ENCODE results near the gene PPP4R2. TPM values are rescaled to one million over a fixed set of nuclear protein-coding genes. Genes with fewer than 3 reads are reported as not detected.

Gene PPP4R2

DNA sequence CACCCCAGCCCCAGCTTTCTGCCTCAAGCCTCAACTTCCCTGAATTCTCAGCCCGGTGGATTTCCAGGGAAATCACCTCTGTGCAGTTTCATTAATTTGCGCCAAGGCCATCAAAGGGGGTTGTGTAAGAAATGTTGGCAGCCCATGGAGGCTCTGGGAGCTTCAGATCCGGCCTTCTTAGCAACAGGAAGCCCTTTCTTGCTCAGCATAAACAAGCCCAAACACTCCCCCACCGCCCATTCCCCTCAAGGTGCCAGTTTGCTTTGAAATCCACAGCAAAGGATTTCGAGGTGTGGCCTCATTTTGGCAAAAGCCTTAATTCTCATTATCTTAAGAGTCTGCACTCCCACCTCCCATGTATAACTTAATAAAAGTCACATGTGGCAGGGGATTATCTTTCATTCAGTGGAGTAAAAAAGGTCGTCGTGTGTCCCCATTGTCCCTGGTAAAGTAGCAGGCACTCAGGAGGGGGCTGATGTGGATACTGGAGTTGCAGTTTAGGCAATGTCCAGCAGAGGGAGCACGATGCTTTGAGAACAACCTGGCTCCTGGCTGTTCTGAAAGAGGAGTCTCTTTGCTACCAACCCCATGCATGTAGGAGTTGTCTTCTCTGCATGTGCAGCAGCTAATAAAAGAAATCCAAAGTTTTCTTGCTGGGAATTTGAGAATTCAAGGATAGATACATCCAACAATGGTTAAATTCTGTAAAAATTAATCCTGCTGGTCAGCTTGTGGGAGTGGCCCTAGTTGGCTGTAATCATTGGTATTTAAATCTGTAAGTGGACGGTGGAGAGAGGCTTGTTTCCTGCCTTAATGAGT lies 104.3 kb downstream of the PPP4R2 start:
- no peaks in the 10 kb centered on the region for H3K36me3 ChIP-seq (ENCODE audit: insufficient read depth, low read length)
- H3K4me3 ChIP-seq (ENCODE audit: low read length), result no peak overlapping the region
- no peaks in the 10 kb centered on the region for H3K9me3 ChIP-seq (replicated peaks; ENCODE audit: low read length)
- no peaks in the 10 kb centered on the region for H3K4me1 ChIP-seq (ENCODE audit: control insufficient read depth, insufficient read depth, low read length)
- no peak overlapping the region for H3K4me2 ChIP-seq (ENCODE audit: low read length)
- no peak overlapping the region for H3K9ac ChIP-seq (ENCODE audit: low read depth, low read length)
- H3K27me3 ChIP-seq (ENCODE audit: control insufficient read depth, insufficient read depth, low read length), result no peaks in the 10 kb centered on the region

DNA sequence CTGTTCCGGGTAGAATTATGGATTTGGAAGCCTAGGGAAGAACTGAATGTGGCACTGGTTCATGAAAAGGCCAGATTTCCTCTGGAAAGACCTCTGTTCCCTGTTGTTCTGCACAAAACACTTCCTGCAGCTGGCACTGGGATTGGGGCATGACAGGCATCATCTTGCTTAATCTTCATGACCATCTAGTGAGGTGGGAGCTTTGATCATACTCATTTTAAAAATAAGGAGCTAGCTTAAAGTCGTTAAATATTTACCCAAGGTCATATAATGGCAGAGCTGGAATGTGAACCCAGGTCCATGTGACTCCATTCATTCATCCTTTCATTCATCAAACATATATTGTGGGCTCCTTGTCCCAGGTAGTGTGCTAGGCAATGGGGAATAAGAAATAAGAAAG lies 105.3 kb downstream of the PPP4R2 start:
- Histone ChIP-seq H3K4me1 (ENCODE audit: control insufficient read depth, insufficient read depth, low read length) (no peaks in the 10 kb centered on the region), H3K4me3 (ENCODE audit: low read length) (no peak overlapping the region), H3K9ac (ENCODE audit: low read depth, low read length) (no peak overlapping the region), H3K27me3 (ENCODE audit: control insufficient read depth, insufficient read depth, low read length) (no peaks in the 10 kb centered on the region), H3K36me3 (ENCODE audit: insufficient read depth, low read length) (no peaks in the 10 kb centered on the region), H3K4me2 (ENCODE audit: low read length) (no peak overlapping the region), H3K9me3 (replicated peaks; ENCODE audit: low read length) (no peaks in the 10 kb centered on the region)

DNA sequence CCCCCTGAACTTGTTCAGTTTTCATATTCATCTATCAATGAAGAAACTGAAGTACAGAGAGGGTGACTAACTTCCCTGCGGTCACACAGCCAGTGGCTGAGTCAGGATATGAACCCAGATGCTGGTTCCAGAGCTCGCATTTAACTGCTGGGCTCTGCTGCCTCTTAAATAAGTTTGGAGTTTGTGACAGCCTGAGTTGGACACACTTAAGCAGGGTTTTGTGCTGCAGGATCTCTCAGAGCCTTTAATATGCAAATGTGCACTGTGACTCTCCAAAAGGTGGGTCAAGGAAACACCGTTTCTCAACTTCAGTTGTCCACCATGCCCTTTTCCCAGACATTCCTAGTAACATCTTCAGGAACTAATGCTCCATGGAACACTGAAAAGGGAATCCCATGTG lies 110.6 kb downstream of the PPP4R2 start:
- Histone ChIP-seq H3K9me3 (replicated peaks; ENCODE audit: low read length) (no peaks in the 10 kb centered on the region), H3K27me3 (ENCODE audit: control insufficient read depth, insufficient read depth, low read length) (peaks cover 7% of the 10 kb centered on the region), H3K36me3 (ENCODE audit: insufficient read depth, low read length) (no peaks in the 10 kb centered on the region), H3K4me3 (ENCODE audit: low read length) (no peak overlapping the region), H3K4me2 (ENCODE audit: low read length) (no peak overlapping the region), H3K9ac (ENCODE audit: low read depth, low read length) (no peak overlapping the region), H3K4me1 (ENCODE audit: control insufficient read depth, insufficient read depth, low read length) (no peaks in the 10 kb centered on the region)

DNA sequence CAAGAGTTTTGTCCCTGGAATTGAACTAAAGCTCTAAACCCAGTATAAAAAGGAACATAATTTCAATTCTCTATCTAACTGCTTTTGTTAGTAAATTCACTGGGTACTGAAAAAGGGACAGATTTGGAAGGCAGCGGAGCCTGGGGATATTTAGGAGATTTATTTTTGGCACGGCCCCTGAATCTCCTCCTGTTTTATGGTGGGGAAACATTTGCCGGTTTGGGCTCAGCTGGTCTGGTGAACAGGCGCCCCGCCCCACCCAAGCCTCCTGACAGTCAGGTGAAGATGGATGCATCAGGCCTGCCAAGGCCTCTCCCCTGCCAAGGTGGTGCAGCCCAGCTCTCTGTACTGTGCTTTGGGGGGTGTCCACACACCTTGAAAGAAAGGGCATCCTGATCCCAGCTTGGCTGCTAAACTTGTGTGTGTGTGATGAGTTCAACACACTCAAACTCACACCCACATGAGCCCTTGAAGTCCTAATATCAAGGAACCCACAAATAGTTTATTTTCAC lies 111.1 kb downstream of the PPP4R2 start:
- H3K4me2 ChIP-seq (ENCODE audit: low read length), result no peak overlapping the region
- H3K4me3 ChIP-seq (ENCODE audit: low read length), result no peak overlapping the region
- no peaks in the 10 kb centered on the region for H3K9me3 ChIP-seq (replicated peaks; ENCODE audit: low read length)
- H3K36me3 ChIP-seq (ENCODE audit: insufficient read depth, low read length), result no peaks in the 10 kb centered on the region
- no peak overlapping the region for H3K9ac ChIP-seq (ENCODE audit: low read depth, low read length)
- no peaks in the 10 kb centered on the region for H3K4me1 ChIP-seq (ENCODE audit: control insufficient read depth, insufficient read depth, low read length)
- H3K27me3 ChIP-seq (ENCODE audit: control insufficient read depth, insufficient read depth, low read length), result peaks cover 7% of the 10 kb centered on the region

DNA sequence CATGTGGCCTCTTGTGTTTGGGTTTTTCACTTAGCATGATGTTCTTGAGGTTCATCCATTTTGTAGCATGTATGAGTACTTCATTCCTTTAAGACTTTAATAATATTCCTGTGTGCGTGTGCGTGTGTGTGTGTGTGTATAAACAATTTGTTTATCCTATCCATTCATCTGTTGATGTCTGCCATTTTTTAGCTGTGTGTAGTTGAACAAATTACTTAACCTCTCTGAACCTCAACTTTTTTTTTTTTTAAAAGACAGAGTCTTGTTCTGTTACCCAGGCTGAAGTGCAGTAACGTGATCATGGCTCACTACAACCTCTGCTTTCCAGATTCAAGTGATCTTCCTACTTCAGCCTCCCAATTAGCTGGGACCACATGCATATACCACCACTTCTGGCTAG lies 112.1 kb downstream of the PPP4R2 start:
- no peak overlapping the region for H3K9ac ChIP-seq (ENCODE audit: low read depth, low read length)
- no peak overlapping the region for H3K4me2 ChIP-seq (ENCODE audit: low read length)
- no peaks in the 10 kb centered on the region for H3K4me1 ChIP-seq (ENCODE audit: control insufficient read depth, insufficient read depth, low read length)
- no peaks in the 10 kb centered on the region for H3K9me3 ChIP-seq (replicated peaks; ENCODE audit: low read length)
- no peak overlapping the region for H3K4me3 ChIP-seq (ENCODE audit: low read length)
- H3K36me3 ChIP-seq (ENCODE audit: insufficient read depth, low read length), result no peaks in the 10 kb centered on the region
- H3K27me3 ChIP-seq (ENCODE audit: control insufficient read depth, insufficient read depth, low read length), result peaks cover 7% of the 10 kb centered on the region

DNA sequence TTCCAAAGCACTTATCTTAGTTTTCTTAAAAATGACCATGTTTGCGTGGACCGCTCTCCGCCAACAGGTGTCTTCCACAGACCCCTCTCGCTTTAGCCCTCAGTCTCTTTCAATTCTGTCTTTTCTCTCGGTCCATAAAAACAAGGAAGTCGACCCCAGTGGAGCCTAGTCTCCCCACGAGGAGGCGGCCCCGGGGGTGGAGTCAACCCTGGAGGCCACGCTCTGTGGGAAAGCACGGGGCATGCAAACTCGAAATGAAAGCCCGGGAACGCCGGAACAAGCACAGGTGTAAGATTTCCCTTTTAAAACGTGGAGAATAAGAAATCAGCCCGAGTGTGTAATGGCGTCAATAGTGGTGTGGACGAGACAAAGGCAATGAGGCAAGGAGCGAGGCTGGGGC lies 113.9 kb downstream of the PPP4R2 start:
- no peaks in the 10 kb centered on the region for H3K36me3 ChIP-seq (ENCODE audit: insufficient read depth, low read length)

DNA sequence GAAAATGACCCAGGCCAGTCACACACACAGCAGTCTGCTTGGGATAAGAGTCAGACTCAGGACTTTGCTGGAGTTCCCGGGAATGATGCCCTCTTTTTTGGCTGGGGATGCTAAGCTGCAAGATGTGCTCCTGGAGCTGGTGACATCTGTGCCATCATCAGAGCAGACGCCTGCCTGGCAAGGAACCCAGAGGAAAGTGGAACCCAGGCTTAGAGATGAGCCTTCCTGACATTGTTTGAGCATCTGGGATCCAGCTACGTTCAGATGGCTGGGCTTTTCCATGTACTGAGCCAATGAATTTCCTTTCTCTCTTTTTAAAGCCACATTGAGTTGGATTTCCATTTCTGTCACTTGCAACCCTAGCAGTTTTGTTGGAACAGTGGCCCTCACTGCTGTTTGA lies 118.1 kb downstream of the PPP4R2 start:
- no peak overlapping the region for H3K4me2 ChIP-seq (ENCODE audit: low read length)
- H3K9me3 ChIP-seq (replicated peaks; ENCODE audit: low read length), result no peaks in the 10 kb centered on the region
- no peaks in the 10 kb centered on the region for H3K36me3 ChIP-seq (ENCODE audit: insufficient read depth, low read length)
- no peak overlapping the region for H3K4me3 ChIP-seq (ENCODE audit: low read length)
- H3K4me1 ChIP-seq (ENCODE audit: control insufficient read depth, insufficient read depth, low read length), result no peaks in the 10 kb centered on the region
- no peak overlapping the region for H3K9ac ChIP-seq (ENCODE audit: low read depth, low read length)
- peaks cover 3% of the 10 kb centered on the region for H3K27me3 ChIP-seq (ENCODE audit: control insufficient read depth, insufficient read depth, low read length)

More for the DNA sequence above, 113.9 kb downstream of the PPP4R2 start:
- Histone ChIP-seq H3K9ac (ENCODE audit: low read depth, low read length) (no peak overlapping the region), H3K4me2 (ENCODE audit: low read length) (no peak overlapping the region), H3K4me3 (ENCODE audit: low read length) (no peak overlapping the region), H3K9me3 (replicated peaks; ENCODE audit: low read length) (no peaks in the 10 kb centered on the region), H3K27me3 (ENCODE audit: control insufficient read depth, insufficient read depth, low read length) (peaks cover 7% of the 10 kb centered on the region), H3K4me1 (ENCODE audit: control insufficient read depth, insufficient read depth, low read length) (no peaks in the 10 kb centered on the region)

DNA sequence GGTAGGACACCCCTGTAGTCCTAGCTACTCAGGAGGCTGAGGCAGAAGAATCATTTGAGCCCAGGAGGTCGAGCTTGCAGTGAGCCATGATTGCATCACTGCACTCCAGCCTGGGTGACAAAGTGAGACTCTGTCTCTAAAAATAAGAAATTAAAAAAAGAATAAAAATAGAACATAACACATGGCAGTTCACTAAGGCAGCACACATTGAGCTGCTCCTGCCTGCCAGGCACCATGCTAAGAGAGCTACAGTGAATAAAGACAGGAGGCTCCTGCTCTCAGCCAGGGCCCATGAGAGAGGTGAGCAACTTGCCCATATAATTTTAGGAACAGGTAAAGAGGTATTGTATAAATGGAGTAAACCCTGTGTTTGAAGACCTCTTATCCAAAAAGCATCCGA lies 119.2 kb downstream of the PPP4R2 start:
- H3K27me3 ChIP-seq (ENCODE audit: control insufficient read depth, insufficient read depth, low read length), result no peaks in the 10 kb centered on the region
- no peak overlapping the region for H3K4me2 ChIP-seq (ENCODE audit: low read length)
- H3K9me3 ChIP-seq (replicated peaks; ENCODE audit: low read length), result no peaks in the 10 kb centered on the region
- H3K9ac ChIP-seq (ENCODE audit: low read depth, low read length), result no peak overlapping the region
- no peaks in the 10 kb centered on the region for H3K36me3 ChIP-seq (ENCODE audit: insufficient read depth, low read length)
- no peak overlapping the region for H3K4me3 ChIP-seq (ENCODE audit: low read length)
- no peaks in the 10 kb centered on the region for H3K4me1 ChIP-seq (ENCODE audit: control insufficient read depth, insufficient read depth, low read length)

Small RNAs within 50 kb of the gene (small RNA-seq; reads per million reads assigned to genes)
- 29.4 reads per million, percentile 95 among the genes with 10 or more reads in this experiment for gene RNU2-64P
- gene RNU6-557P, result not detected
- 0.28 reads per million for gene RNU7-19P

All from skeletal muscle satellite cell (primary cell).